GM18861 (cell line): ENCODE data around the gene KLHL17.
"Not testable (repeated sequence)": the region's sequence is repeated elsewhere in the genome, so short reads cannot be mapped to it uniquely, and the experiment has no call there.

ENCODE experiments used
- ATAC-seq: cut with Tn5 transposase; IDR thresholded peaks from one replicate; pipeline ENCODE4 v1.9.1; 2021; ENCODE audit not compliant: unreplicated experiment

Gene KLHL17

GRCh38 chr1:935751-936231 is 24.6 kb upstream of the KLHL17 start:
- ATAC-seq, result no peak

GRCh38 chr1:936348-937264 is 23.8 kb upstream of the KLHL17 start:
- ATAC-seq, result no peak

- no peak for ATAC-seq
Measured at GRCh38 chr1:937521-937920, 22.9 kb upstream of the KLHL17 start.

GRCh38 chr1:938088-938683 is 22.2 kb upstream of the KLHL17 start:
- no peak for ATAC-seq

GRCh38 chr1:938711-939489 is 21.5 kb upstream of the KLHL17 start:
- ATAC-seq, result no peak

GRCh38 chr1:939511-940106 is 20.8 kb upstream of the KLHL17 start:
- ATAC-seq, result no peak

GRCh38 chr1:940107-941014 is 20.0 kb upstream of the KLHL17 start:
- no peak for ATAC-seq

GRCh38 chr1:941015-941587 is 19.3 kb upstream of the KLHL17 start:
- ATAC-seq, result no peak

GRCh38 chr1:941588-942383 is 18.6 kb upstream of the KLHL17 start:
- no peak for ATAC-seq

- no peak for ATAC-seq
Measured at GRCh38 chr1:942411-942821, 18.0 kb upstream of the KLHL17 start.

- no peak for ATAC-seq
Measured at GRCh38 chr1:942864-943533, 17.4 kb upstream of the KLHL17 start.

- no peak for ATAC-seq
Measured at GRCh38 chr1:943545-944340, 16.6 kb upstream of the KLHL17 start.

- no peak for ATAC-seq
Measured at GRCh38 chr1:944341-945325, 15.8 kb upstream of the KLHL17 start.

- ATAC-seq, result no peak
Measured at GRCh38 chr1:945688-946556, 14.5 kb upstream of the KLHL17 start.

- not testable (repeated sequence) for ATAC-seq
Measured at GRCh38 chr1:946811-947210, 13.6 kb upstream of the KLHL17 start.
